H1 (cell line): ENCODE measurements around the gene SPOCD1. TPM values are rescaled to one million over a fixed set of nuclear protein-coding genes. Genes with fewer than 3 reads are reported as not detected.

ENCODE experiments used
- CTCF ChIA-PET: fragments of 300-600 bp; sonication (Branson Sonifier 250); formaldehyde crosslinking; loops from one replicate; lab custom pipeline; 2021; ENCODE audit not compliant: partially characterized antibody; lab: Charles Lee
- POLR2A ChIA-PET: fragments of 300-600 bp; sonication (Branson Sonifier 250); formaldehyde crosslinking; loops from one replicate; lab custom pipeline; 2021; ENCODE audit warnings: inconsistent platforms; ENCODE audit not compliant: partially characterized antibody; lab: Charles Lee
- DNase-seq, 2 experiments: peaks; one replicate each; pipeline versions ENCODE4 v3.0.0 to v3.0.0-alpha.2; 2010 to 2022; ENCODE audit warnings: low spot score in 2 of 2, low read depth in 1 of 2, mixed read lengths in 1 of 2
- FAIRE-seq: peaks from 2 replicates; lab custom pipeline; 2011; peaks lifted over from hg19 to GRCh38; lab: Jason Lieb, UNC
- H2AFZ ChIP-seq: 2 replicates; pipeline ENCODE4 v1.8.1; 2012; ENCODE audit warnings: low read length, inconsistent platforms
- H2AK5ac ChIP-seq: 2 replicates; pipeline ENCODE4 v1.6.1; 2013; ENCODE audit warnings: low read depth, low read length
- H2BK120ac ChIP-seq: replicated peaks from 2 replicates; pipeline ENCODE3; 2013; ENCODE audit warnings: low read depth, low read length, inconsistent platforms
- H2BK12ac ChIP-seq: 2 replicates; pipeline ENCODE4 v1.6.1; 2013; ENCODE audit warnings: low read depth, low read length
- H2BK15ac ChIP-seq: 2 replicates; pipeline ENCODE4 v1.6.1; 2013; ENCODE audit warnings: low read length
- H2BK20ac ChIP-seq: 2 replicates; pipeline ENCODE4 v1.6.1; 2013; ENCODE audit warnings: low read length
- H2BK5ac ChIP-seq: 2 replicates; pipeline ENCODE4 v1.6.1; 2013; ENCODE audit warnings: low read depth, low read length
- H3K14ac ChIP-seq: 2 replicates; pipeline ENCODE4 v1.6.1; 2013; ENCODE audit warnings: inconsistent platforms; ENCODE audit not compliant: insufficient read length
- H3K18ac ChIP-seq: 2 replicates; pipeline ENCODE4 v1.6.1; 2013; ENCODE audit warnings: low read length; ENCODE audit errors: extremely low read depth
- H3K23ac ChIP-seq: 2 replicates; pipeline ENCODE4 v1.6.1; 2013; ENCODE audit warnings: inconsistent platforms; ENCODE audit not compliant: insufficient read length
- H3K23me2 ChIP-seq: 2 replicates; pipeline ENCODE4 v1.6.1; 2013; ENCODE audit warnings: low read depth, low read length
- H3K27ac ChIP-seq: 2 replicates; pipeline ENCODE4 v1.6.1; 2011; ENCODE audit warnings: low read depth, low read length, inconsistent platforms
- H3K27me3 ChIP-seq, 4 experiments: replicated peaks in 1 of 4; 1 replicate in 1 of 4; 2 replicates in 3 of 4; pipeline versions ENCODE4 v1.6.1 to v1.8.1; 2011 to 2013; ENCODE audit warnings: low read length in 3 of 4, mild to moderate bottlenecking in 3 of 4, inconsistent platforms in 2 of 4, mixed read lengths in 2 of 4, moderate library complexity in 1 of 4; ENCODE audit not compliant: control insufficient read depth in 3 of 4, insufficient read depth in 3 of 4; ENCODE audit errors: extremely low read depth in 1 of 4
- H3K36me3 ChIP-seq, 4 experiments: 2 replicates each; pipeline versions ENCODE4 v1.6.1 to v1.8.1; 2011 to 2013; ENCODE audit warnings: mild to moderate bottlenecking in 4 of 4, low read length in 3 of 4, moderate library complexity in 2 of 4, control low read depth in 1 of 4, inconsistent platforms in 1 of 4; ENCODE audit not compliant: insufficient read depth in 4 of 4, control insufficient read depth in 2 of 4
- H3K4ac ChIP-seq: replicated peaks from 2 replicates; pipeline ENCODE3; 2013; ENCODE audit warnings: low read length, low read depth, mixed read lengths, inconsistent platforms; ENCODE audit not compliant: insufficient read length
- H3K4me1 ChIP-seq, 4 experiments: replicated peaks in 1 of 4; 1 replicate in 1 of 4; 2 replicates in 3 of 4; pipeline versions ENCODE4 v1.6.1 to v1.8.1; 2011 to 2013; ENCODE audit warnings: low read length in 3 of 4, inconsistent platforms in 2 of 4, mixed read lengths in 1 of 4; ENCODE audit not compliant: insufficient read depth in 4 of 4, control insufficient read depth in 3 of 4
- H3K4me2 ChIP-seq, 2 experiments: 2 replicates each; pipeline versions ENCODE4 v1.6.1 to v1.8.1; 2011 to 2013; ENCODE audit warnings: low read depth in 2 of 2, low read length in 2 of 2, control low read depth in 1 of 2, inconsistent platforms in 1 of 2, mild to moderate bottlenecking in 1 of 2; ENCODE audit not compliant: insufficient read depth in 1 of 2
- H3K4me3 ChIP-seq, 4 experiments: fragments of 200-600, 300-600 bp in 1 of 4; sonication (generic), shearing (Covaris generic), sonication (Bioruptor Twin) in 1 of 4; 2 replicates each; pipeline versions ENCODE4 v1.5.1 to v1.8.1; 2011 to 2016; ENCODE audit warnings: low read length in 4 of 4, low read depth in 3 of 4, control low read depth in 2 of 4, inconsistent platforms in 2 of 4, mild to moderate bottlenecking in 2 of 4, mixed read lengths in 1 of 4, moderate library complexity in 1 of 4; ENCODE audit not compliant: insufficient read depth in 2 of 4; ENCODE audit errors: extremely low read depth in 1 of 4
- H3K56ac ChIP-seq: replicated peaks from 2 replicates; pipeline ENCODE3; 2013; ENCODE audit warnings: low read depth, mild to moderate bottlenecking, mixed read lengths, low read length, inconsistent platforms; ENCODE audit not compliant: insufficient read length
- H3K79me1 ChIP-seq: 2 replicates; pipeline ENCODE4 v1.6.1; 2013; ENCODE audit warnings: low read depth, low read length, control low read depth
- H3K79me2 ChIP-seq, 2 experiments: 2 replicates each; pipeline versions ENCODE4 v1.6.1 to v1.8.1; 2012 to 2013; ENCODE audit warnings: low read length in 2 of 2, mild to moderate bottlenecking in 2 of 2, inconsistent platforms in 1 of 2; ENCODE audit not compliant: insufficient read depth in 2 of 2, control insufficient read depth in 1 of 2
- H3K9ac ChIP-seq, 4 experiments: replicated peaks in 1 of 4; 1 replicate in 1 of 4; 2 replicates in 3 of 4; pipeline versions ENCODE4 v1.6.1 to v1.8.1; 2011 to 2013; ENCODE audit warnings: low read depth in 3 of 4, low read length in 3 of 4, control low read depth in 2 of 4, mild to moderate bottlenecking in 2 of 4, moderate library complexity in 2 of 4, inconsistent platforms in 1 of 4; ENCODE audit errors: extremely low read depth in 1 of 4
- H3K9me3 ChIP-seq, 2 experiments: 2 replicates each; pipeline versions ENCODE4 v1.6.1 to v1.8.1; 2012 to 2013; ENCODE audit warnings: mild to moderate bottlenecking in 2 of 2, moderate library complexity in 2 of 2, control low read depth in 1 of 2, inconsistent platforms in 1 of 2, low read depth in 1 of 2, low read length in 1 of 2, mixed read lengths in 1 of 2; ENCODE audit not compliant: insufficient read depth in 2 of 2
- H4K20me1 ChIP-seq, 2 experiments: replicated peaks in 1 of 2; 2 replicates each; pipeline versions ENCODE3 to v1.8.1; 2011 to 2013; ENCODE audit warnings: inconsistent platforms in 2 of 2, low read length in 2 of 2, mild to moderate bottlenecking in 1 of 2; ENCODE audit not compliant: insufficient read depth in 2 of 2, control insufficient read depth in 1 of 2
- H4K5ac ChIP-seq: 2 replicates; pipeline ENCODE4 v1.6.1; 2013; ENCODE audit warnings: low read length, low read depth, mixed read lengths, inconsistent platforms; ENCODE audit not compliant: insufficient read length
- H4K8ac ChIP-seq: 2 replicates; pipeline ENCODE4 v1.8.0; 2013; ENCODE audit warnings: mild to moderate bottlenecking, moderate library complexity, low read length, inconsistent platforms; ENCODE audit not compliant: insufficient read depth; ENCODE audit errors: extremely low read depth
- H4K91ac ChIP-seq: replicated peaks from 2 replicates; pipeline ENCODE3; 2013; ENCODE audit warnings: low read length, mixed read lengths, inconsistent platforms; ENCODE audit not compliant: insufficient read length
- BCL11A ChIP-seq, 2 experiments: IDR thresholded peaks; one replicate each; pipeline ENCODE4 v1.6.1; 2011; ENCODE audit warnings: low read depth in 2 of 2, low read length in 2 of 2, mild to moderate bottlenecking in 2 of 2
- CBX5 ChIP-seq: fragments of 300-800, 300-1000 bp; sonication (generic); IDR thresholded peaks from 2 replicates; pipeline ENCODE4 v1.7.1; 2016; ENCODE audit warnings: antibody characterized with exemption, low read length, low read depth
- GTF2F1 ChIP-seq: IDR thresholded peaks from 2 replicates; pipeline ENCODE4 v1.6.1; 2012; ENCODE audit warnings: low read depth, low read length, improper control_type of control experiment, borderline replicate concordance
- HDAC2 ChIP-seq, 2 experiments: fragments of 300-600 bp in 1 of 2; sonication (generic) in 1 of 2; IDR thresholded peaks; 2 replicates each; pipeline ENCODE4 v1.6.1; 2011 to 2012; ENCODE audit warnings: low read depth in 2 of 2, low read length in 2 of 2, mild to moderate bottlenecking in 2 of 2, moderate library complexity in 2 of 2, borderline replicate concordance in 1 of 2, inconsistent platforms in 1 of 2
- JUN ChIP-seq: IDR thresholded peaks from 2 replicates; pipeline ENCODE4 v1.6.1; 2011; ENCODE audit warnings: low read depth, mild to moderate bottlenecking, improper control_type of control experiment, low read length
- KDM1A ChIP-seq: fragments of 200-600, 300-600 bp; sonication (generic); IDR thresholded peaks from 2 replicates; pipeline ENCODE4 v1.7.1; 2016; ENCODE audit warnings: mild to moderate bottlenecking, low read length, borderline replicate concordance
- PHF8 ChIP-seq: fragments of 200-600 bp; sonication (generic); conservative IDR thresholded peaks from 2 replicates; pipeline ENCODE4 v1.7.1; 2012; ENCODE audit warnings: low read depth, mild to moderate bottlenecking, inconsistent platforms, low read length, moderate library complexity
- RBBP5 ChIP-seq: IDR thresholded peaks from 2 replicates; pipeline ENCODE4 v1.7.1; 2012; ENCODE audit warnings: low read depth, mild to moderate bottlenecking, inconsistent platforms, low read length, moderate library complexity, borderline replicate concordance
- RFX5 ChIP-seq: IDR thresholded peaks from 2 replicates; pipeline ENCODE4 v1.6.1; 2011; ENCODE audit warnings: low read depth, low read length, improper control_type of control experiment, borderline replicate concordance
- RNF2 ChIP-seq: fragments of 200-900, 300-1000 bp; sonication (generic); IDR thresholded peaks from 2 replicates; pipeline ENCODE4 v1.7.1; 2016; ENCODE audit warnings: borderline replicate concordance, low read depth, mild to moderate bottlenecking, antibody characterized with exemption, low read length; ENCODE audit not compliant: poor library complexity, severe bottlenecking; ENCODE audit errors: missing control alignments
- SUZ12 ChIP-seq: fragments of 200-600 bp; sonication (generic); IDR thresholded peaks from 2 replicates; pipeline ENCODE4 v1.6.1; 2012; ENCODE audit warnings: mild to moderate bottlenecking, inconsistent platforms, low read length, moderate library complexity, mixed read lengths
- TCF12 ChIP-seq: IDR thresholded peaks from 2 replicates; pipeline ENCODE4 v1.6.1; 2011; ENCODE audit warnings: low read depth, mild to moderate bottlenecking, low read length
- TEAD4 ChIP-seq: IDR thresholded peaks from 2 replicates; pipeline ENCODE4 v1.6.1; 2012; ENCODE audit warnings: low read depth, low read length, inconsistent platforms, mixed read lengths
- WGBS, 2 experiments: shearing (Covaris generic) in 1 of 2; methylation state at CpG; one replicate each; pipeline versions ENCODE4 v1.1.6 to v1.1.7; 2013 to 2015; ENCODE audit warnings: low lambda C conversion rate in 2 of 2, mixed read lengths in 2 of 2, inconsistent platforms in 1 of 2, low coverage in 1 of 2, missing lambda C conversion rate in 1 of 2; ENCODE audit not compliant: insufficient replicate concordance in 2 of 2, insufficient coverage in 1 of 2, insufficient read length in 1 of 2; ENCODE audit errors: extremely low coverage in 1 of 2, missing lambda C conversion rate in 1 of 2; 5-methylcytosine and 5-hydroxymethylcytosine counted together
- polyA plus RNA-seq, 7 experiments: library from polyadenylated mRNA; depleted of rRNA in 3 of 7; stranded (reverse) in 5 of 7; unstranded in 2 of 7; fragments of >200 nt in 5 of 7; fragments of 200-250 nt in 2 of 7; gene quantifications; 1 replicate in 5 of 7; 2 replicates in 1 of 7; 4 replicates in 1 of 7; pipeline versions ENCODE4 v1.2.1 to v1.2.3, GENCODE V29; 2011 to 2013; ENCODE audit warnings: missing spikeins in 2 of 7, mixed read lengths in 2 of 7
- total RNA-seq: library from RNA; stranded (reverse); fragmentation: NEBNext Ultra II Directional; extraction: Animal tissue kit (Norgen Biotek cat#: 25700); gene quantifications from 2 replicates; pipeline ENCODE4 v1.2.1, GENCODE V29; 2021

SPOCD1 gene
- total and polyA plus RNA-seq, 2 of the 8 experiments (the other 6 are each of a cell fraction or from before 2014, with no cell fraction given): 1.8 to 2.9 TPM

- Histone ChIP-seq H3K56ac (no peak overlapping the region), H2BK120ac (no peak overlapping the region), H3K27ac (no peak overlapping the region), H3K9ac (no peak overlapping the region), H4K5ac (no peak overlapping the region), H2BK12ac (no peak overlapping the region), H2AFZ (no peak overlapping the region), H2AK5ac (no peak overlapping the region), H3K79me1 (no peaks in the 10 kb centered on the region), H3K4me1 (peaks cover 2 to 6% (median 4%) of the 10 kb centered on the region in 4 experiments; a peak in 5 of 7 replicates), H2BK20ac (no peak overlapping the region), H3K4ac (no peak overlapping the region), H2BK5ac (no peak overlapping the region), H4K20me1 (no peaks in the 10 kb centered on the region), H3K4me2 (no peak overlapping the region), H4K91ac (no peak overlapping the region), H3K79me2 (no peaks in the 10 kb centered on the region), H3K23me2 (peaks cover 7% of the 10 kb centered on the region), H3K18ac (no peak overlapping the region), H4K8ac (no peak overlapping the region), H3K36me3 (no peaks in the 10 kb centered on the region), H3K23ac (no peak overlapping the region), H2BK15ac (no peak overlapping the region), H3K9me3 (no peaks in the 10 kb centered on the region), H3K27me3 (peaks cover 0 to 3% (median 0%) of the 10 kb centered on the region in 4 experiments; a peak in 2 of 7 replicates), H3K4me3 (no peak overlapping the region), H3K14ac (no peak overlapping the region)
- CTCF ChIA-PET: interaction anchor here (0.7 to 8.3 kb wide), 5 partner anchors 29 to 204 kb away, joined by 3 to 206 read pairs (median 4); partner anchors contain the start of gene ADGRB2
- 94% methylated on average over 6 of the region's 6 CpGs; no CpG with 5 or more reads in 1 of the 2 experiments for WGBS, 2 experiments
- POLR2A ChIA-PET: interaction anchor here (1.6 kb wide), 1 partner anchor 10 kb away, joined by 4 read pairs; no protein-coding TSS in a partner anchor
- FAIRE-seq (no peak), DNase-seq (no peak)
- TF ChIP-seq HDAC2 (IDR thresholded peaks at IDR 0.05; ENCODE audit: borderline replicate concordance in 1 of 2, low read depth in 2 of 2, low read length in 2 of 2) (no peak), BCL11A (IDR thresholded peaks at IDR 0.05; ENCODE audit: low read depth in 2 of 2, low read length in 2 of 2) (no peak), TCF12 (no peak), RNF2 (no peak), RBBP5 (no peak), JUN (no peak), TEAD4 (no peak), PHF8 (no peak), SUZ12 (no peak), RFX5 (no peak), GTF2F1 (no peak), CBX5 (no peak), KDM1A (no peak)
These were observed 22.7 kb downstream of the SPOCD1 start for GRCh38 chr1:31793086-31793485.
